HG02852 (cell line): Measurements from ENCODE around the gene MPI.
"Not testable (repeated sequence)": the region's sequence is repeated elsewhere in the genome, so short reads cannot be mapped to it uniquely, and the experiment has no call there.

ENCODE experiments used
- ATAC-seq: cut with Tn5 transposase; IDR thresholded peaks from one replicate; pipeline ENCODE4 v1.9.1; 2021; ENCODE audit warnings: mild to moderate bottlenecking, moderate library complexity; ENCODE audit not compliant: unreplicated experiment

Gene MPI

GRCh38 chr15:74890665-74890960 lies 771 bp downstream of the MPI start:
- ATAC-seq = no peak

- ATAC-seq = no peak
These were observed 1.6 kb downstream of the MPI start for GRCh38 chr15:74891469-74891868.

- no peak for ATAC-seq
These were observed 2.5 kb downstream of the MPI start for GRCh38 chr15:74892313-74892712.

DNA sequence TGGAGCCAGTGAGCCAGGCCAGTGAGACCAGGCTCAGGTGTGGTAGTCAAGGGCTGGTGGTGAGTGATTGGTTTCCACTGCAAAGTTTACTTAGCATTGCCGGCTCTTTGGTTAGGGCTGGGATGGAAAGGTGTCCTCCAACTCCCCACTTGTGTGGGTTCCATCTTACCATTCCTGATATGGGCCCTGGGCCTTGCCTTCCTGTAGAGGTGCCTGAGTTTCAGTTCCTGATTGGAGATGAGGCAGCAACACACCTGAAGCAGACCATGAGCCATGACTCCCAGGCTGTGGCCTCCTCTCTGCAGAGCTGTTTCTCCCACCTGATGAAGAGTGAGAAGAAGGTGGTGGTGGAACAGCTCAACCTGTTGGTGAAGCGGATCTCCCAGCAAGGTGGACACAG lies 3.1 kb downstream of the MPI start:
- ATAC-seq = no peak

DNA sequence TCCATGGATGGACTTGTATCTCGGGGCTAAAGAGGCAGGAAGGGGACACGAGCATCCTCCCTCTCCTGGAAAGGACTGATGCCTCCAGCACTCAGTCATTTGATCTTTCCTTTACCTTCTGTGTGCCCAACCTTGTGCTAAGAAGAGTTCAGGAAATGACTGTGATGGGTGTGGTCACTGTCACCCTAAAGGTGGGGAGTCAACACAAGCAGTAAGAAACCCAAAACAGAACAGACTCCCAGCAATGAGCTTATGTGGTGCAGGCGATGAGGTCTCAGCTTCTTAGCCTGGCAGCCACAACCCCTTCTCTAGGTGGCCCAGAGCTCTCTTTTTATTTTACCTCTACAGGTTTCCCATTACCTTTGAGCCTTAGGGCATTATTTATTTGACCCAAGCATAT lies 3.8 kb downstream of the MPI start:
- no peak for ATAC-seq

GRCh38 chr15:74894383-74894782 lies 4.5 kb downstream of the MPI start:
- ATAC-seq = not testable (repeated sequence)

GRCh38 chr15:74895830-74896229 lies 6.0 kb downstream of the MPI start:
- ATAC-seq = no peak

DNA sequence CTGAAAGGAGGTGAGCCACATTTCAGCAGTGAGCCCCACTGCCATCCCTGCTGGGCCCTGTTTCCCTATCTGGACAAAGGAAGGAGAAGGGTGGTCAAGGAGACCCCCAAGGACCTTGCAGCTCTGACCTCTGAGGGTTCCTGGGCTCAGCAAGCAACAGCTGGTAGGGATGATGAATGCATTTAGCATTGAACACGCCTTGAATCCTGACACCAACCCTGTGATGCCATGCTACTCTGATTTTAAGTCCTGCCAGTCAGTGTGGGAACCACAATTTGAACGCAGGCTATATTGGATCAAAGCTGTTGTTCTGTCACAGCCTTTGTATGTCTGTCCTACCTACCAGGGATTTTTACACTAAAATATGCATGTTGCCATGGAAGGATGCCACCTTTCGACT lies 6.5 kb downstream of the MPI start:
- ATAC-seq = no peak

- ATAC-seq = no peak
These were observed 7.5 kb downstream of the MPI start for GRCh38 chr15:74897300-74897701.

DNA sequence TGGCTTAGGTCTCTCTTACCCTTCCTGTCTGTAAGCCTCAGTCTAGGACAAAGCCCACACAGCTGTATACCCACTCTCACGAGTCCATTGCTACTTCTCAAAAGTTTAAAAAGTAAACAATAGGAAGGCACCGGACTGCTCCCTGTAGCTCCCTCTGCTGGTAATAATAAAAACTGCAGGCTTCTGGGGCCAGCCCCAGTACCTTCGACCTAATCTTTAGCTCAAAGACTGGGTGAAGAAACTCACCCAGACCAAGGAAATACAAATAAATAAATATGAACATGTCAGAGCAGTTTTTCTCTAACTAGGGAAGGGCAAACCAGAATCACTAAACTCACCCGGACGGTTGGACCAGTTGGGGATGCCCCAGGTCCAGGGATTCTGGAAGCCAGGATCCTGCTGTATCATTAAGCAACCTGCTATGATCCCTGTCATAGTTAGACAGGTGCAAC lies 11.8 kb downstream of the MPI start:
- ATAC-seq = no peak

DNA sequence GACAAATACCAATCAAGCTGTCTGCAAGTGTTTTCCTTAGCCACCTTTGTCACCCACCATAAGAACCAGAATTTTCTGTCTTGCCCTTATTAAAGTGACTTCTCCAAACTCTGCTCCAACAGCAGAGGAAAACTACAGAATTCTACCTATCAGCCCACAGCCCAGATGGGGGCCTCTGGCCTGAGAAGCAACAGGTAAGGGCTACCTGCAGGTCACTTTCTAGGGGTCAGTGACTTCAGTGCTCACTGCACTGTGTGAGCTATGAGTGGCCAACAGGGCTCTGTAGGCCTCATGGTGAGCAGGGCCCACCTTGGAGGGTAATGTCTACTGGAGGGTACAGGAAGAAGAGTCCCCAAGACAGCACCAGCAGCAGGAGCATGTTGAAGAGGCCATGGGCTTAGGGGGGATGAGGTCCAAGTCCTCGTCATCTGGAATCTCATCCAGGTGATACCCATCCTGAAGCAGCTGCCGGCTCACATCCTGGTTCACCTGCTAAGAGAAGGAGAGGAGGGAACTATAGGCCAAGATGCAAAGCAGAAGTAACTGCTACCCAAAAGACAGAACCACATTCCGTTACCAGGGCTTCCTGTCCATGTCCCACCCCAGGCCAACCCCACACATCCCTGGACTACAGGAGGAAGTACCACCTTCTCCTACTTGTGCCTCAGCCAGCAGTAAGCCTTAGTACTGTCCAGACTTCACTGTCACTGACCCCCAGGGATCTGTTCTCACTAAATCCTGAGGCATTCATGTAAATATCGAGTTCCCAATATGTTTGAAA lies 12.6 kb downstream of the MPI start:
- ATAC-seq = no peak

- no peak for ATAC-seq
These were observed 13.8 kb downstream of the MPI start for GRCh38 chr15:74903676-74904075.

GRCh38 chr15:74904190-74904805 lies 14.5 kb downstream of the MPI start:
- no peak for ATAC-seq

DNA sequence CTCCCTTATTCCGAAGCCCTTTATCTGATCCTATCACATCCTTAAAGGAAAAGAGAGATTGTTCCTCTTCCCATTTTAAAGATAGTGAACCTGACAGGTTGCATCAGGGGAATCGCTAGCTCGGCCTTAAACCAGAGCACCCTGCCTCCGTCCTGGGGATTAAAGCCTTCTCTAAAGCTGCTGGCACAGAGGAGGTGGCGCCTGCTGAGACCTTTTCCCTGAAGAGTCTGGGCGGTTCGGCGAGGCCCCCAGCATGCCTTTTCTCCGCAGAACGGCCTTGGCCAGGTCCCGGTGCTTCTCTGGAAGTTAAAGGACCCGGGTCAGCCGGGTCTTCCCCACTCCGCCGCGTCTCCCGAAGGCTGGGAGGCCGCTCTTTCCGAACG lies 16.2 kb downstream of the MPI start:
- ATAC-seq = peak; percentile 28

- ATAC-seq = peak; percentile 82
These were observed 16.8 kb downstream of the MPI start, which contains the start of gene FAM219B for GRCh38 chr15:74906450-74907162. Gene FAM219B (minus strand): TSS chr15:74906851. CDS start chr15:74906800, 51 bp downstream.

DNA sequence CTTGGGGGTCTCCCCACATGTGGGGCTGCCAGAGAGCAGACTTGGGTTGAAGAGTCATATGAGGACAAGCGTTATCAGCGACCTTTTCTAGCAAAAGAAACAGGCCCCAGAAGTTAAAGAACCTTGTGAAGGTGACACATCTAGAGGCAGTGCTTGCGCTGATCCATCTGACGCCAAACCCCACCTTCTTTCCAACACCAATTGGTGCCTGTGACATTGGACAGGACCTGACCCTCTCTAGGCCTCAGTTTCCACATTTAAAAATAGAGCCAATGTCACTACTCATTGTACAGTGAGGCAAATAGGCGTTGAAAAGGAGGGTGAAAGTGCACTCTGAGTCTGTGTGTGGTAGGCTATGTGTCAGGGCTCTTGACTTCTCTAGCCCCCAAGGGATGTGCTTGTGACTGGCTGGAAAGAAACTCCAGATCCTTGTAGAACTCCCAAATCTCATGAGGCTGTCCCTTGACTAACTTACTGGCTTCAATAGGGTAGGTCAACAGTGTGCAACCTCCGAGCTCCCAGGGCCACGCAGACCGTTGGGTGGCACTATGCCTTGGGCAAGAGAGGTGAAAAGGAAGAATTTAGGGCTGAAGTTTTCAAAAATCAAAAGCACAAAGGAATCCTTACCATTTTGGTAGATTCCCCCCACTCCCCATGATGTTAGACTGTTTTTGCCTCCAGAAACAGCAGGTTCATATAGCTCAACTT lies 17.5 kb downstream of the MPI start:
- ATAC-seq = no peak

DNA sequence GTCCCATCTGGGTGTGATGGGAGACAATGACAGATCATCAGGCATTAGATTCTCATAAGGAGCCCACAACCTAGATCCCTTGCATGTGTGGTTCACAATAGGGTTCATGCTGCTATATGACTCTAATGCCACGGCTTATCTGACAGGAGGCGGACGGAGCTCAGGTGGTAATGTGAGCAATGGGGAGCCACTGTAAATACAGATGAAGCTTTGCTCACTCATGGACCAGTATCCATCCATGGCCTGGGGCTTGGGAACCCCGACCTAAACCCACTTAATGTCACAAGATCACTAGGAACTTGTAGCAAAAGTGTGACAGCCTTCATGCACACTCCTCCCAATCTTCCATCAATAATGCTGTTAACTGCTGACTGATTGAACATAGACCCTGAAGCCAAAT lies 18.8 kb downstream of the MPI start:
- ATAC-seq = no peak

- no peak for ATAC-seq
These were observed 23.2 kb downstream of the MPI start for GRCh38 chr15:74913041-74913440.

- not testable (repeated sequence) for ATAC-seq
These were observed 24.0 kb downstream of the MPI start for GRCh38 chr15:74913799-74914198.

DNA sequence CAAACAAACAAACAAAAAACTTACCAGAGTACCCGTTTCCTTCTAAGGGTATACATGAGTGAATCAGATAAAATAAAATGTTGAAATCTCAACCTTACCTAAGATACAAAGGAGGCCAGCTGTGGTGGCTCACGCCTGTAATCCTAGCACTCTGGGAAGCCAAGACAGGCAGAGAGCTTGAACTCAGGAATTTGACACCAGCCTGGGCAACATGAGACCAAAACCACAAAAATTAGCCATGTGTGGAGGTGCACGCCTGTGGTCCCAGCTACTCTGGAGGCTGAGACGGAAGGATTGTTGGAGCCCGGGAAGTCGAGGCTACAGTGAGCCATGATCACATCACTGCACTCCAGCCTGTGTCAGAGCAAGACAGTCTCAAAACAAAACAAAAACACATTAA lies 27.8 kb downstream of the MPI start:
- no peak for ATAC-seq

DNA sequence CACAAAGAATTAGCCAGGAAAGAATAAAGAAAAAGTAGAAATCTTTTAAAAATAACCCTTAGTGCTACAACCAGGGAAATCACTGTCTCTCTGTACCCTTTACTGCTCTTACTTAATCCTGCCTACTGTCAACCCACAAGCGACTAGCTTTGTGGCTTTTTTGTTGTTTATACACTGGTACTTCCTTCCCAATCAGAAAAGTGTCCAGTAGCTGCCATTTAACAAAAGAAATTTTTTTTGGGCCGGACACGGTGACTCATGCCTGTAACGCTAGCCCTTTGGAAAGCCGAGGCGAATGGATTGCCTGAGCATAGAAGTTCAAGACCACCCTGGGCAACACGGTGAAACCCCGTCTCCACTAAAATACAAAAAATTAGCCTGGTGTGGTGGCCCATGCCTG lies 30.6 kb downstream of the MPI start:
- ATAC-seq = no peak
